ES-I3 (cell line): ENCODE measurements around the gene PM20D1.
"Not testable (repeated sequence)": the region's sequence is repeated elsewhere in the genome, so short reads cannot be mapped to it uniquely, and the experiment has no call there.

Source experiments
- H3K36me3 ChIP-seq: 2 replicates; pipeline ENCODE4 v1.6.1; 2013; ENCODE audit warnings: mild to moderate bottlenecking, low read length, control low read depth, moderate library complexity; ENCODE audit not compliant: insufficient read depth
- H3K4me1 ChIP-seq: 2 replicates; pipeline ENCODE4 v1.6.1; 2013; ENCODE audit warnings: mild to moderate bottlenecking, control low read depth, low read length; ENCODE audit not compliant: insufficient read depth
- H3K9ac ChIP-seq: 2 replicates; pipeline ENCODE4 v1.6.1; 2013; ENCODE audit warnings: low read depth, mild to moderate bottlenecking, low read length, moderate library complexity
- H3K9me3 ChIP-seq: 2 replicates; pipeline ENCODE4 v1.6.1; 2013; ENCODE audit warnings: mild to moderate bottlenecking, low read length, moderate library complexity; ENCODE audit not compliant: control insufficient read depth, insufficient read depth

Gene PM20D1

GRCh38 chr1:205826016-205826806, 23.7 kb downstream of the PM20D1 start:
- H3K36me3 ChIP-seq = no peaks in the 10 kb centered on the region
- no peak overlapping the region for H3K9ac ChIP-seq
- H3K4me1 ChIP-seq = peaks cover 3% of the 10 kb centered on the region; the same call in 1 of the 2 replicates
- no peaks in the 10 kb centered on the region for H3K9me3 ChIP-seq

DNA sequence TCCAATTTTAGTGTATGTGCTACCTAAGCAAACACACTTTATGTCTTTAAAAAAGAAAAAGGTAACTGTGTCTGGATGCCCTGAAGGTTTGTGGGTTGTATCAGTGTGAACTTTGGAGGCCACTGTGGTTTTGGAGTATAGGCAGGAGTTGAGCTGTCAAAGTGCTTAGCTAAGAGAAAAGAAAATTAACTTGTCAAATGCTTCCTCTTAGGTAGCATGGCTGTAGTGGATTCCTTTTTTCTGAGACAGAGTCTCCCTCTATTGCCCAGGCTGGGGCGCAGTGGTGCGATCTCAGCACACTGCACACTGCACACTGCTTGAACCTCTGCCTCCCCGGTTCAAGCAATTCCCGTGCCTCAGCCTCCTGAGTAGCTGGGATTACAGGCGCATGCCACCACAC, 25.8 kb downstream of the PM20D1 start:
- Histone ChIP-seq H3K9me3 (no peaks in the 10 kb centered on the region), H3K9ac (no peak overlapping the region), H3K4me1 (peaks cover 3% of the 10 kb centered on the region; the same call in 1 of the 2 replicates), H3K36me3 (no peaks in the 10 kb centered on the region)

GRCh38 chr1:205823260-205823659, 26.7 kb downstream of the PM20D1 start:
- not testable (repeated sequence) for H3K36me3 ChIP-seq, H3K4me1 ChIP-seq, H3K9me3 ChIP-seq, H3K9ac ChIP-seq

DNA sequence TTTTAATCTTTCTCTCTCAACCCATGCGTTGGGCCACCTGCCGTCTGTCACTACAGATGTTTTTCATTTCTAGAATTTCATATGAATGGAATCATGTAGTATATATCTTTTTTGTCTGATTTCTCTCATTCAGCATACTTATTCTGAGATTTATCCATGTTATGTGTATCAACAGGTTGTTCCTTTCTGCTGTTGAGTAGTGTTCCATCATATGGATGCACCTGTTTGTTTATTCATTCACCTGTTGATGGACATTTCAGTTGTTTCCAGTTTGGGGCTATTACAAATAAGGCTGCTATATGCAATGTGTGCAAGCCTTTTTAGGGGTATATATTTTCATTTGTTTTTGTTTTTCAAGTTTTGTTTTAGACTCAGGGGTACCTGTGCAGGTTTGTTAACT, 27.5 kb downstream of the PM20D1 start:
- Histone ChIP-seq H3K4me1 (peaks cover under 1% of the 10 kb centered on the region), H3K9ac (no peak overlapping the region), H3K9me3 (no peaks in the 10 kb centered on the region), H3K36me3 (no peaks in the 10 kb centered on the region)

- no peaks in the 10 kb centered on the region for H3K9me3 ChIP-seq
- no peaks in the 10 kb centered on the region; the same call in none of the 2 replicates for H3K4me1 ChIP-seq
- H3K9ac ChIP-seq = no peak overlapping the region
- H3K36me3 ChIP-seq = no peaks in the 10 kb centered on the region
These were observed 31.9 kb downstream of the PM20D1 start for GRCh38 chr1:205817988-205818387.

GRCh38 chr1:205817364-205817763, 32.6 kb downstream of the PM20D1 start:
- Histone ChIP-seq H3K9ac (no peak overlapping the region), H3K36me3 (no peaks in the 10 kb centered on the region), H3K9me3 (no peaks in the 10 kb centered on the region), H3K4me1 (no peaks in the 10 kb centered on the region; the same call in none of the 2 replicates)

DNA sequence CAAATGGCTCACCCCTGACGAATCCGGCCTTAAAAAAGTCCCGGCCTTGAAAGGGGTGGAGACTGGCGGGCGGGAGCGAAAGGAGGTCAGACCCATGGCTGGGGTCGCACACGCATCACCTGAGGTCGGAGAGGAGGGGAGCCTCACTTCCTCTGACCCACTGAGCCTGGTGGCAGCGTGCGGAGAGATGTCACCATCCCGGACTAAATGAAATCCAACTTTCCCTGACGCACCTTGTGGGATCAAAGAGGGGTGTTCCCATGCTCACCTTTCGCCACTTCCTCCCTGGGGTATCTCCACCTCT, 36.2 kb downstream of the PM20D1 start:
- no peaks in the 10 kb centered on the region for H3K36me3 ChIP-seq
- peak overlapping the region; percentile 82 for H3K9ac ChIP-seq
- no peaks in the 10 kb centered on the region for H3K9me3 ChIP-seq
- no peaks in the 10 kb centered on the region; the same call in none of the 2 replicates for H3K4me1 ChIP-seq

- Histone ChIP-seq H3K36me3 (no peaks in the 10 kb centered on the region), H3K4me1 (no peaks in the 10 kb centered on the region; the same call in none of the 2 replicates), H3K9me3 (no peaks in the 10 kb centered on the region), H3K9ac (peak within 1 kb of the TSS; percentile 82)
These were observed 36.8 kb downstream of the PM20D1 start, which contains the start of gene SLC41A1 for GRCh38 chr1:205812878-205813754. TSS of gene SLC41A1 (minus strand) at chr1:205813198. CDS start at chr1:205810441, 2,757 bp downstream.

GRCh38 chr1:205812271-205812877, 37.6 kb downstream of the PM20D1 start:
- Histone ChIP-seq H3K9ac (peak overlapping the region; percentile 82), H3K9me3 (no peaks in the 10 kb centered on the region), H3K36me3 (no peaks in the 10 kb centered on the region), H3K4me1 (no peaks in the 10 kb centered on the region; the same call in 1 of the 2 replicates)

- Histone ChIP-seq H3K4me1 (no peaks in the 10 kb centered on the region; the same call in 1 of the 2 replicates), H3K9ac (peak overlapping the region; percentile 82; the same call in 1 of the 2 replicates), H3K36me3 (no peaks in the 10 kb centered on the region), H3K9me3 (no peaks in the 10 kb centered on the region)
These were observed 38.3 kb downstream of the PM20D1 start for GRCh38 chr1:205811660-205812059.

- no peaks in the 10 kb centered on the region for H3K36me3 ChIP-seq
- no peak overlapping the region for H3K9ac ChIP-seq
- no peaks in the 10 kb centered on the region for H3K9me3 ChIP-seq
- H3K4me1 ChIP-seq = no peaks in the 10 kb centered on the region; the same call in 1 of the 2 replicates
These were observed 39.3 kb downstream of the PM20D1 start for GRCh38 chr1:205810448-205811157.

DNA sequence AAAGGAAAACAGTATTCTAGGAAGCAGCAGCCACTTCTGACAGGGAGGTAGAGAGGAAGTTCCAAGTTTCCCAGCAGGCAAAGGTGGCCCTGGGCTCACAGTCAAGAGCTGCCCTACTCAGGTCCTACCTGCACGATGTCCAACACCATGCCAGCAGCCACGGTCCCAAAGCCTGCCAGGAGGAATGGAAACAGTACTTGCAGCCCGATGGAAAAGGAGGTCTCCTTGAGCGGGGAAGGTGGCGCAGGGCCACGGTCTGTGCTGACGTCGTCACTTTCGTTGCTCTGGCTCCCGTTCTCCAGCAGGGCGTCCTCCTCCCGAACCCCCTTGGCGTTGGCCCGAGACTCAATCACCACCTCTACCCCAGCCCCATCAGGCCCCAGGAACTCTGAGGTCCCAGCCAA, 40.0 kb downstream of the PM20D1 start:
- no peak overlapping the region for H3K9ac ChIP-seq
- no peaks in the 10 kb centered on the region for H3K9me3 ChIP-seq
- no peaks in the 10 kb centered on the region; the same call in 1 of the 2 replicates for H3K4me1 ChIP-seq
- no peaks in the 10 kb centered on the region for H3K36me3 ChIP-seq

- Histone ChIP-seq H3K9me3 (no peaks in the 10 kb centered on the region), H3K9ac (no peak overlapping the region), H3K4me1 (no peaks in the 10 kb centered on the region; the same call in 1 of the 2 replicates), H3K36me3 (no peaks in the 10 kb centered on the region)
These were observed 40.5 kb downstream of the PM20D1 start for GRCh38 chr1:205809469-205809868.
